Measurements from ENCODE around the gene ADAD2.
A peak's percentile ranks its signal among the peaks of the same experiment; 100 is the strongest.

GRCh38 chr16:84176192-84177053, 14.5 kb upstream of the ADAD2 start:
- TF ChIP-seq POLR2AphosphoS5 (IDR thresholded peaks at IDR 0.05; ENCODE audit: low read length) (peak; percentile 41; the same call in 1 of the 2 replicates), HDGF (IDR thresholded peaks at IDR 0.05) (no peak), JUND (IDR thresholded peaks at IDR 0.05; ENCODE audit: low read depth, low read length) (no peak), CTCF (IDR thresholded peaks at IDR 0.05 in 2 of 3, conservative IDR thresholded peaks at IDR 0.05 in 1 of 3; ENCODE audit: control insufficient read depth in 2 of 3, extremely low read depth in 1 of 3, insufficient read depth in 1 of 3, low read depth in 3 of 3, low read length in 3 of 3) (no peak), NRF1 (conservative IDR thresholded peaks at IDR 0.05; ENCODE audit: low read depth, low read length) (no peak), REST (IDR thresholded peaks at IDR 0.05; ENCODE audit: low read depth, low read length) (no peak), ZZZ3 (IDR thresholded peaks at IDR 0.05; ENCODE audit: control insufficient read depth, insufficient read length, low read depth) (no peak), MAX (IDR thresholded peaks at IDR 0.05; ENCODE audit: low read depth, low read length) (no peak), ZNF687 (IDR thresholded peaks at IDR 0.05) (no peak), ATF2 (IDR thresholded peaks at IDR 0.05; ENCODE audit: low read length) (no peak)

Data from GM12878 (cell line).